ENCODE measurements around the gene CEACAM6.

GRCh38 chr19:41709951-41710645 is 45.2 kb upstream of the CEACAM6 start:
- TF ChIP-seq EHMT2 (IDR thresholded peaks at IDR 0.05; ENCODE audit: low read depth) (no peak), POLR2A (IDR thresholded peaks at IDR 0.05; ENCODE audit: low read length) (no peak), USF2 (IDR thresholded peaks at IDR 0.05) (no peak), MAFK (IDR thresholded peaks at IDR 0.05; ENCODE audit: partially characterized antibody) (no peak), KDM1A (IDR thresholded peaks at IDR 0.05; ENCODE audit: low read depth) (no peak), SMC3 (IDR thresholded peaks at IDR 0.05) (no peak)
- TF ChIP-seq, protein P1, sequence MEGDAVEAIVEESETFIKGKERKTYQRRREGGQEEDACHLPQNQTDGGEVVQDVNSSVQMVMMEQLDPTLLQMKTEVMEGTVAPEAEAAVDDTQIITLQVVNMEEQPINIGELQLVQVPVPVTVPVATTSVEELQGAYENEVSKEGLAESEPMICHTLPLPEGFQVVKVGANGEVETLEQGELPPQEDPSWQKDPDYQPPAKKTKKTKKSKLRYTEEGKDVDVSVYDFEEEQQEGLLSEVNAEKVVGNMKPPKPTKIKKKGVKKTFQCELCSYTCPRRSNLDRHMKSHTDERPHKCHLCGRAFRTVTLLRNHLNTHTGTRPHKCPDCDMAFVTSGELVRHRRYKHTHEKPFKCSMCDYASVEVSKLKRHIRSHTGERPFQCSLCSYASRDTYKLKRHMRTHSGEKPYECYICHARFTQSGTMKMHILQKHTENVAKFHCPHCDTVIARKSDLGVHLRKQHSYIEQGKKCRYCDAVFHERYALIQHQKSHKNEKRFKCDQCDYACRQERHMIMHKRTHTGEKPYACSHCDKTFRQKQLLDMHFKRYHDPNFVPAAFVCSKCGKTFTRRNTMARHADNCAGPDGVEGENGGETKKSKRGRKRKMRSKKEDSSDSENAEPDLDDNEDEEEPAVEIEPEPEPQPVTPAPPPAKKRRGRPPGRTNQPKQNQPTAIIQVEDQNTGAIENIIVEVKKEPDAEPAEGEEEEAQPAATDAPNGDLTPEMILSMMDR (IDR thresholded peaks at IDR 0.05): no peak
